HG02759 (cell line): ENCODE data around the gene HCFC1.
"Not testable (repeated sequence)": the region's sequence is repeated elsewhere in the genome, so short reads cannot be mapped to it uniquely, and the experiment has no call there.

Experiments
- ATAC-seq: cut with Tn5 transposase; IDR thresholded peaks from one replicate; pipeline ENCODE4 v1.9.1; 2021; ENCODE audit warnings: mild to moderate bottlenecking, moderate library complexity; ENCODE audit not compliant: unreplicated experiment

The HCFC1 gene

DNA sequence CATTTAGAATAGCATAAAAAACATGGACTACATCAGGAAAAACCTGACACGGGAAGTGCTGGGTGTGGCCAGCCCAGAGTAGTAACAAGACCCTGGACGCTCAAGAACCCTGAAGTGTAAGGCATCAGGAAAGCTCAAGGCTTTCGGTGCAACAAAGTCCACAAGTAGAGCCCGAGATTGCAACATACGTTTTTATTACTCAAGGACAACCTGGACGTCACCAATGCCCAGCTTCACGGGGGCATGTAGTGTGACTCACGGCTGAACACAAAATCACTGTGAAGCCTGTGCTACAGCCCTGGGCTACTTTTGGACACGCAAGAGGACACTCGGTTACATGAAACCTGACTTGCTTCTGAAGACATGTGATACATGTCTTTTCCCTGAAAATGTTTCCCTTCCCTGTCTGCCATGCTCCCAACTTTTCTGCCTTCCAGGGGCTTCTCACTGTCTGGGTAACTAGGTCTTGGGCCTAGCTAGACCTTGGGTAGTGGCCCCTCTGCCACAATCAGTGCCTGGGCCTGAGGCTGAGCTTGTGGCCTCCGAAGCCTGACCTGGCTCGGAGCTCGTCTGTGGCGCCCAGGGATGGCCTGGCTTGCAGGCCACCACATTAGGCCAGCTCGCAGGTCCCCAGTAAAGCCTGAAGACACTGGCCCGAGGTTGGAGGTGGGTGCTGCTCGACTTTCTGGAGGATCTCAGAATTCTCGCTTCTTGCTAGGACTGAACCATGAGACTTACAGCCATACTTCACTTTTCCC, 38.9 kb upstream of the HCFC1 start:
- ATAC-seq: no peak

DNA sequence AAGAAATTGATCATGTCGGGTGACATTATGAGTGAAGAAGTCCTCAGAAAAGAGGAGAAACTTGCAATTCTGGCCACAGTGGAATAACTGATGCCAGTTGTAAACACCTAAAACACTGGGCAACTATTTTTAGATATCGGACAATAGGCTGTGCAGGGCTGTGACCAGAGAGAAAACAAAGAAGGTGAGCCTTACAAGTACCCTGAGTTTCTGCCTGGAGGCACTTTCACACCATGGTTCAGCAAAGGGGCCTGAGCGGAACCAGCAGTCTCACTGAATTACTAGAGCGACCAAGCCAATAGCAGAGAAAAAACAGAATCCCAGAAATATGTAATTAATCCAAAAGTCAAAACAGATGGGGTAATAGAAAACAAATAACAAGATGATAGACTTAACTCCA, 36.9 kb upstream of the HCFC1 start:
- ATAC-seq: no peak

DNA sequence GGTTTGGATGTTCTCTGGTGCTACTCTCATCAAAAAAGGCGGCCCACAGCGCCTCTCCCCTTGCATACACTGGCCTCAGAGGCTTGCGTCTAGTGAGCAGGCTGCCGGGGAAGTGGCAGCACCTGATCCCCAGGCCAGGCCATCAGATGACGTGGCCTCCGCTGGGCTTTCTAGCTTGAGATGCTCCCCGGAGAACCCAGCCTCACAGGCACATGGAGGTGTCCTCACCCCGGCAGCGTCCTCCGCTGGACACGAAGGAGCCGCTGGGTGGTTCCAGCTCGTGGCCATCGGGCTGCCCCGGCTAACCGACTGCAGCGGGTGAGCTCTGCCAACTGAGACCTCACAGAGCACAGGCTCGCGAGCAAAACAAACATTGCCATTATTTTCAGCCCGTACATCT, 35.3 kb upstream of the HCFC1 start:
- no peak for ATAC-seq

DNA sequence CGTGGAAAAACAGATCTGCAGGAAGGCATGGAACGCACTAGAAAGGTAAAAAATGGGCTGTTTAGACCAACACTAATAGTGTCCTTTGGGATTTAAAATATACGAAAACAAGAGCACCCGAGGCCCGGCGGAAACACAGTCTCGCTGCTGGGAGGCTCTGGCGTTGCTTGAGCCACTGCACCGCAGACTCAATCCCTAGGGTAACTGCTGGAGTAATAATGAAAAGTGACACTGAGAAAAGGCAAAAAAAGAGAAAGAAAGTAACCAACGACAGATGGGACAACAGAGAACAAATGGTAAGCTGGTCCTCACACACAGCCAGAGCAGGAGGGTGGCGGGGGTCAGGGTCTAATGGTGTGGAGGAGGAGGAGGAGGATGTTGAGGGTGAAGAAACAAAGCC, 32.7 kb upstream of the HCFC1 start:
- no peak for ATAC-seq

DNA sequence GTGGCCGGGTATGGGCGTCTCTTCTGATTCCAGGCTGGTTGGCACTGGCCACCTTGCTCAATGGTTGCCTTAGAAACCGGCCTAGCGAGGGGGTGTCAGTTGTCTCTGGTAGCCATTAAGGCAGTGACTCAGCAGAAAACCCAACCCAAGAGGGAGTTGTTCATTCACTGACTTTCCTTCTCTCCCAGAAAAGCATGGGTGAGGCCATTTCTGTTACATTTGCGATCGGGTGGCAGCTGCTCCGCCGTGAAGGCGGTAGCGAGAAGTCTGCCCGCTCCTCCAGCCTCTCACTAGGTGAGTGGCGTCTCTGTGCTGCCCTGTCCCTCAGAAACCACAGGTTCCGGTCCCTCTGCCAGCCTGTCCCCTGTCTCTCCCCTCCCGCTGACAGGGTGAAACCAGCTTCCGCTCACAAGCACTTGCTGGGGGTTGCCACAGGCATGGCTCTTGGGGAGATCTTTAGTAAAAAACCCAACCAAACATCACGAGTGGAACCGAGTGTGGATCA, 30.6 kb upstream of the HCFC1 start:
- ATAC-seq: no peak

DNA sequence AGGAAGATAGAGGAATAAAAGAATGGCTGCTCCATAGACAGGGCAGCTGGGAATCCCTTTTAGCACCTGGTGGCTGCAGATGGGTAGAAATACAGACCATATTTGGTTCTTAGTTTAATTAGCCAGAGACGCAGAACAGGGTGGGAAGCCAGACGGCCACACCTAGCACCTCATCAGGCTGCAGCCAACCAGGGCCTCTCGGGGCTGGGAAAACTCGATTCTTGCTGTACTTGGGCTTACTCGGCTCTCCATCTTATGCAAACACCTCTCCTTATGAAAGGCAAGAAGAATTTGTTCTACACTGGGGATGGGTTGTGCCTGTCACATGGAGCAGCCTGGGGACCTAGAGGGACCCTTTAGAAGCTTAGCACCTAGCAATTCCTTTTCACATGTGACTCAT, 28.4 kb upstream of the HCFC1 start:
- ATAC-seq: no peak

DNA sequence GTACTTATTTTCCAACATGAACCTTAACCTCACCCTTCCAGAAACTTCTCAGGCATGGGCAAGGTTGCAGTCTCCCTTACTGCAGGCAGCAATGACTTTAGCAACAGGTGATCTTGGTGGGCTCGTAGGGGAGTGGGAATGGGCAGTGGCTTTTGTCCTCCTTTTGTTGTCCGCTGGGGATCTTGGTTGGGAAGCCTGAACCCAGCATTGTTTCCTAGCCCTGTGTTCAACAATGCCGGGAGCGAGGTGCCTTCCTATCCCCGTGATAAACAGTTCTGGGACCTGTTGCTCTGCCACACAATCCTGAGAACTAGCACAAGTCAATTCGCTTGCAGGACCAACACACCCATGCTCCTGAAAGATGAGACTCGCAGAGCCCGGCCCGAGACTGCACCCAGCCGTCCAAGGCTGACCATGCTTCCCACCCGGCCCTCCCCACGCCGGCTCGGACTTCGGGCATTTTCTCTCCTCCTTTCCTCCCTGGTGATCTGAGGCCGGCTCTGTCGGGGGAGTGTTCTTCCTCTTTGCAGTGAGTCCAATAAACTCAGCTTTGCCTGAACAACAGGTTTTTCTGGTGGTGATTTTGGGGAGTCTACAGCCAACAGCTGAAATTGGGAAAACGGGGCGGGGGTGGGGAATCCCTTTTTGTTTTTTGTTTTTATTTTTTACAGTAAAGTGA, 27.9 kb upstream of the HCFC1 start:
- ATAC-seq: no peak

DNA sequence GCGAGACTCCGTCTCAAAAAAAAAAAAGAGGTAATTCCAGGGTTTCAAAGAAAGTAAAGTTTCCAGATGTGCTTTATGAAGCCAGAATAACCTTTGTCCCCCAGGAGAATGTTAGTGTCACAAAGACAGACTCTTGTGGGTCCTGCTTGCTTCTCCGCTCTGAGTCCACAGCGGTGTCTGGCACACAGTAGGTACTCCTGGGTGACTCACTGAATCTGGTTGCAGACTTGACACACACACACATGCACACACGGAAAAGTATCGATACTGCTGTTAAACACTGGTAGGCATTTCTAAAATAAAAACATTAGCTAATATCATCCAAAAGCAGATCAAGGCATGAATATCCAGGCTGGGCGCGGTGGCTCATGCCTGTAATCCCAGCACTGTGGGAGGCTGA, 23.9 kb upstream of the HCFC1 start:
- no peak for ATAC-seq

DNA sequence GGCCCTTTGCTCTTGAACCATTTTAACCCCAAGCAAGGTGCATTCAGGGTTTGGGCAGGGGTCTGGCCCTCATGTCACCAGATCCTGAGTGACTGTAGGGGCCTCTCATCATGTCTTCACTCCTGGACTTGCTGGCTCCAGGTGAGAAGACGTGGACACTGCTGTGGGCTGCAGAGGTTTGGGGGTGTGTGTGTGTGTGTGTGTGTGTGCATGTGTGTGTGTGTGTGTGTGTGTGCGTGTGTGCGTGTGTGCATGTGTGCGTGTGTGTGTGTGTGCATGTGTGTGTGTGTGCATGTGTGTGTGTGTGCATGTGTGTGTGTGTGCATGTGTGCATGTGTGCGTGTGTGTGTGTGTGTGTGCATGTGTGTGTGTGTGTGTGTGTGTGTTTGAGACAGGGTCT, 22.8 kb upstream of the HCFC1 start:
- ATAC-seq: not testable (repeated sequence)

DNA sequence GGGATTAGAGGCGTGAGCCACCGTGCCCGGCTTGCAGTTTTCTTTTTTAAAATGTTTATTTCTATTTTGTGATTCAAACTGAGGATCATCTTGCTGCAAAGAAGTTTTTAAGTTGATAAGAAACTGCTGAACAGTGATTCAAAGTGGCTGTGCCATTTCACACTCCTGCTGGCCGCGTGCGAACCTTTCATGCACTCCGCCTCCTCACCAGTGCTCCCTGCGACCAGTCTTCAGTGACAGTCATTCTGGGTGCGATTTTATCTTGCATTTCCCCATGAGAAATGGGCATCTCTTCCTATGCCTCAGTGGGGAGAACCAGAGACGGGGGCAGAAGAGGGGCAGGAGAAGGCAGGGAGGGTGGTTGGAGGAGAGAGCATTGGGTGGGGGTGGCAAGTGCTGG, 22.4 kb upstream of the HCFC1 start:
- no peak for ATAC-seq

DNA sequence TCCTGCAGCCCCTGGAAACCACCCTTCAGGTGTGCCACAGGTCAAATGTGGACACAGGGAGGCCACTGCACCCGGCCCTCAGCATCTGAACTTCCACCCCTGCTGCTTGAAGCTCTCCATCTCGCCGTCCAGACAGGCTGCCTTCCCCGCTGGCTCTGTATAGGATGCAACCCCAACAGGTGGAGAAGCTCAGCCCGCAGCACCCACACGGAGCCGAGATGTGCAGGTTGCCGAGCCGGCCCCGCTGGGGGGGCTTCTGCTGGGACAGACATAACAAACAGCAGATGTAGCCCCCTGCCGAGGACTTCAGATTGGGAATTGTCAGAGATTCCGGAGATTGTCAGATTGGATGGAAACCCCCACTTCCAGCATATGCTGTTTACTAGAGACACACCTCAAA, 21.5 kb upstream of the HCFC1 start:
- ATAC-seq: no peak

DNA sequence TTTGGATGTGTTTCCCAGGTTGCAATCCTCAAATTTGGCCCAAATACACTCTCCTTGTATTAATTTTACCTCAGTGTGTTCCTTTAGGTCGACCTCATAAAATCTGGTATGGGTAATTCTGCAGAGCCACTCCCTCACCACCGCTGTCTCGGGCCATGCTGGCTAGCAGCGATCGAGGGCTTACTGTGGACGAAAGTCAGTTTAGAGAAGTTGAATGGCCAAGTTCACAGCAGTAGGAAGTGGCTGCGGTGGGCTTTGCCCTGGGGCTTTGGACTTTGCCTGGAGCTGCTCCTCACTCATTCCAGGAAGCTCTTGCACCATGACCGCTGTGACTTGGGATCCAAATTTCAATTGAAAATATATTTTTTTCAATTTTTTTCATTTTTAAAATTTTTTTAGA, 20.6 kb upstream of the HCFC1 start:
- ATAC-seq: no peak

DNA sequence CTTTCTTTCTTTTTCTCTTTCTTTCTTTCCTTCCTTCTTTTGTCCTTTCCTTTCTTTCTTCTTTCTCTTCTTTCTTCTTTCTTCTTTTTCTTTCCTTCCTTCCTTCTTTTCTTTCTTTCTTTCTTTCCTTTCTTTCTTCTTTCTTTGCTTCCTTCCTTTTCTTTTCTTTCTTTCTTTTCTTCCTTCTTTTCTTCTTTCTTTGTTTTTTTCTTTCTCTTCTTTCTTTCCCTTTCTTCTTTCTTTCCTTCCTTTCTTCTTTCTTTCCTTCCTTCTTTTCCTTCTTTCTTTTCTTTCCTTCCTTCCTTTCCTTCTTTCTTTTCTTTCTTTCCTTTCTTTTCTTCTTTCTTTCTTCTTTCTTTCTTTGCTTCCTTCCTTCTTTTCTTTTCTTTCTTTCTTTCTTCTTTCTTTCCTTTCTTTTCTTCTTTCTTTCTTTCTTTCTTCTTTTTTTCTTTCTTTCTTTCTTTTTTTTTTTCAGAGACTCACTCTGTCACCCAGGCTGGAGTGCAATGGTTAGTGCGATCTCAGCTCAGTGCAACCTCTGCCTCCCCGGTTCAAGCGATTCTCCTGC, 19.5 kb upstream of the HCFC1 start:
- no peak for ATAC-seq

DNA sequence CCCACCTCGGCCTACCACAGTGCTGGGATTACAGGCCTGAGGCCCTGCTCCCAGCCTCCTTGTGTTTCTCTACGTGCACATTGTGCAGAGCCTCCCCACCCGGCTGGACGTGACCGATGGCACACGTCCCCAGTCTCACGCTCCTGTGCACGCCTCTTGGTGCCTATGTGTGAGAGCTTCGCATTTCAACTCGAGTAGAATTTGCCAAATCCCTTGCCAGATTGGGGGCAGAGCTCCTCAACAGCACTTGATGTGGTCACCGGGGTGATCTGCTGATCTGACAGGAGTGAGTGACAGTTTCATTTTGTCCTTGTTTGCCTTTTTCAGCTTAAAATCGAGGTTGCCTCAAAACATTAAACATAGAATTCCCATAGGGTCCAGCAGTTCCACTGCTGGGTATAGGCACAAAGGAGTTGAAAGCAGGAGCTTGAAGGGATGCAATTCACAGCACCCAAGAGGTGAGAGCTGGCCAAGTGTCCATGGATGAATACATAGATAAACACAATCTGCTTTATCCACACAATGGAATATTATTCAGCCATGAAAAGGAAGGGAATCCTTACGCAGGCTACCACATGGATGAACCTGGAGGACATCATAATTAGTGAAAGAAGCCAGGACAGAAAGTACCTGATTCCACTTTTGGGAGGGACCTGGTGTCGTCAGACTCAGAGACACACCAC, 18.5 kb upstream of the HCFC1 start:
- no peak for ATAC-seq

DNA sequence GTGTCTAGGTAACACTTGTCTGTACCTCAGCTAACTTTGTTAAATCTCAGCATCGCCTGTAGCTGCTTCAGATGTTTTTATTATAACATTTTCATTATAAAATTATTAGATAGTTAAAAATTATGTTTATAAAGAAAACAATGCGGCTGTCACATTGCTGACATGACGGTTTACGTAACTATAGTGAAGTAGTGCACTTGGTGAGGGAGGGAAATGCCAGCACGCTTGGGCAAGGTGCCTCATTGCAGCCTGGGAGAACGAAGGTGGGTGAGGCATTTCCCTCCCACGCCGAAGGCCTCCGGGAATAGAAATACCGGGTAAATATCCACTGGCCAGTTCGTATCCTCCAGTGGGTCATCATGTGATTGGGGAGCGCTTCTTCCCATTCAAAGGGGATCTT, 16.9 kb upstream of the HCFC1 start:
- ATAC-seq: no peak

DNA sequence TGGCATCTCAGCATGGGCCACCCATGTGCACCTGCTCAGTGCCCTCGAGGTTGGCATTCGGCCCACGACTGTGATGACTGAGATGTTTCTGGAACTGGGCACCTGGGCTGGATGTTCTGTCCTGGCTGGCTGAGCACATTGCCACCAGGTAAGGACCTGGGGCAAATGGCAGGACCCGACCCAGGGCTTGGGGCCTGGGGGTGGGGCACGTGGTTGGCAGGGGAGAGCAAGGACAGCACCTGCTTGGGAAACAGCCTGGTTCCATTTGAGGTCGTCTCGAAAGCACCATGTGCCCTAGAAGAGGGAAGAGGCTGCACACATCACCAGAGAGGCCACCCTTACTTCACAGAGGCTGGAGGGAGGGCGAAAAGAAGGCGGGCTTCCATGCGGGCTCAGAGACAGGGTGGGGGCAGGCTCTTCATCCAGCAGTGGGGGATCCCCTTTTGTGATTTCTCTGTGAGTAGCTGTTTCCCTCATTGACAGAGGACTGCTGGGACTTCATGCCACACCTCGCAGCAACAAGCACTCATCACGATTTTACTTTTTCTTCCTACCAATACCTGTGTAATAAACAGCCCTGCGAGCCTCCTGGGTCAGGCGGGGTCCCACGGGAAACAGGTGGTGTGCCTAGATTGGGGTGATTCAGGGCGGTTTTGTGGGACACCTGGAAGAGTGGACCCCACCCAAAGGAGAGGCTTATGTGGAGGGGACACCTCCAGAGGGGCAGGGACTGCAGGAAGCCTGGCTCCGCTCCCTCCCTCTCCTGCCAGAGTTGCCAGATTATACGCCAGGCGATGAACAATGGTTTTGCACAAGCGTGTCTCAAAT, 12.9 kb upstream of the HCFC1 start:
- peak; percentile 47 for ATAC-seq

DNA sequence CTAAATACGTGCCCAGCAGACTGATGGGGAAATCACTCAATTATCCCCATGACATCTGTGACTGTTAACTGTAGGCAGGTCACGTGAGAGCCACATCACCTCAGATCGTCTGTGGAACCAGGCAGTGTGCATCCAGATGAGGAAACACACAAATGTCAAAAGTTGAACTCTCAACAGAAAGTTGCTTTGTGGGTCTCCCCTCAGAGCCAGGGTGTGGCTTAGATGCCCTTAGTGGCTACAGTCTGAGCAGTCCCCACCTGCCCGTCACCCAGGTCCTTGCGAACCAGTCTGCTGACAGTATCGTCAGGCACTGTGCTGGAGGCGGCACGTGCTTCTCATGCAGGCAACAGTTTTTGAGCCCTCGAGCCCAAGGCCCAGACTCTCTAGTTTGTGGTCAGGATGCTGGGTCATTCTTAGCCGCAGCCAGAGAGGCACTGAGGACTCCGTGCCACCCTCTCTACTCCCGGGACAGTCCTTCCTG, 11.7 kb upstream of the HCFC1 start:
- no peak for ATAC-seq

DNA sequence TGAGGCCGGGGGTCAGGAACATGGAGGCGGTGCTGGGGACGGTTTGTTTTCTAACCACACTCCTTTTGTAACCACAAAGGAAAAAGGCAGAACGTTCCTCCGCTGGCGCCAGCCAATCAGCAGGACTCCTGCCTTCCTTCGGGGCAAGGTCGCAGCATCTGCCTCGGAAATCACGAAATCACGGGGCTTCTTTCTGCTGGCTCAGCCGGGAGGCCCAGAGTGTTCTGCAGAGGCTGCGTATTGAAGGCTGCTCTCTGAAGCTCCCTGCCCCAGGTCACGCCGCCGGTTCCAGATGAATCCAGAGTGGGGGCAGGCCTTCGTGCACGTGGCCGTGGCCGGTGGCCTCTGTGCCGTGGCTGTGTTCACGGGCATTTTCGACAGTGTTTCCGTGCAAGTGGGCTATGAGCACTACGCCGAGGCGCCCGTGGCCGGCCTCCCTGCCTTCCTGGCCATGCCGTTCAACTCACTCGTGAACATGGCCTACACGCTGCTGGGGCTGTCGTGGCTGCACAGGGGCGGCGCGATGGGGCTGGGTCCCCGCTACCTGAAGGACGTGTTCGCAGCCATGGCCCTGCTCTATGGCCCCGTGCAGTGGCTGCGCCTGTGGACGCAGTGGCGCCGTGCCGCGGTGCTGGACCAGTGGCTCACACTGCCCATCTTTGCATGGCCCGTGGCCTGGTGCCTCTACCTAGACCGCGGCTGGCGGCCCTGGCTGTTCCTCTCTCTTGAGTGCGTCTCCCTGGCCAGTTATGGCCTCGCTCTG, 10.3 kb upstream of the HCFC1 start:
- no peak for ATAC-seq

DNA sequence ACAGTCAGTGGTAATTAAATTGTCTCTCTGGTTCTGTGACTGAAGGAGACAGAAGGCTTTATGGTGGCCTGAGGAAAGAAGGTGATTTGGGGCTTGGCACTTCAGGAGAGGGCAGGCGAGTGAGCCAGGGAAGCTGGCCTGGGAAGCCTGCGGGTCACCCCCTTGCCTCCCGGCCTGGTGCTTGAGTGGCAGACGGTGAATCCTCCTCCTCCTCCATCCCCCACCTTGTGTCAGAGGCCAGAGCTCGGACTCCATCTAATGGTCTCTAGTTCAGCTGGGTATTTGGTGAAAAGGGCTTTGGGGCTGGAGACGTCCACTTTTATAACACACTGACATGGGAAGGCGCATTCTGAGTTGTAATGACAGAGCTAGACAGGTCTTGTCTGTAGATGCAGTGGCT, 9.6 kb upstream of the HCFC1 start:
- no peak for ATAC-seq

DNA sequence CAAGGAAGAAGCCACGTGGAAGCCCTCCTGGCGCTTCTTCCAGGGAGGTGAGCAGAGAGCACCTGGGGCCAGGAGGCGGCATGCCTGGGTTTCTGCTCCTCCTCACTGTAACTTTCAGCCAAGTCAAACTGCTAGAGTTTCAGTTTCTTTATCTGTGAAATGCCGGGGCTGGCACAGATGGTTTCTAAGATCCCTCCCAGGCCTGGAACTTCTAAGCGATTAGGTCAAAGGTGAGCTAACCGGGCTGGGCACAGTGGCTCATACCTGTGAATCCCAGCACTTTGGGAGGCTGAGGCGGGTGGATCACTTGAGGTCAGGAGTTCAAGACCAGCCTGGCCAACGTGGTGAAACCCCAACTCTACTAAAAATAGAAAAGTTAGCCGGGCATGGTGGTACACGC, 8.8 kb upstream of the HCFC1 start:
- ATAC-seq: peak; percentile 45
